ENCODE results near the gene OLIG1.

Gene OLIG1

DNA sequence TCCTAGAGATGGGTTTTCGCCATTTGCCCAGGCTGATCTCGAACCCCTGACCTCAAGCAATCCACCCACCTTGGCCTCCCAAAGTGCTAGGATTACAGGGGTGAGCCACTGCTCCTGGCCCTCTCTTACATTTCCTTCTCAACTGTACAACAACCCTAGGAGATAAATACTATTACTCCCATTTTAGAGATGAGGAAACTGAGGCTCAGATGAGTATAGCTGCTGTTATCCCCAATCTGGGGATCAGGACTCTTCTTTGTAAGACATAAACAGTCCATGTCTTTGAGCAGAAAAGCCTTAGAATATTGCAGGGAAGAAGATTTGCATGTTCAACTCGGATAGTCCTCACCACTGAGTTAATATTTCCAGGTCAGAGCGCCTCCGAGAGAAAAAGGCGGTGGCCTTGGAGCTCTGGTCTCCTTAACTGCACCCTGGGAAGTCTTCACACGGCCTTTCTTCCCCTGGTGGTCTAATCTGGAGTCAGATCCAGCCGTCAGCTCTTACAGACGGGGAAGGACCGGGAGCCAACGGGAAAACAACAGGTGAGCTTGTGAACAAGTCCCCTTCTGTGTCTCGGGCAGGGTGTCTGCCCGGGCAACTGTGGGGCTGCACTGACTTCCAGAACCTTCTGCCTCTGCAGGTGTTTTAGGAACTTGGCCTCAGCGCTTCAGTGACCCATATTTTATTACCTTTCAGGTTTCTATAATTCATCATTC lies 5.9 kb upstream of the OLIG1 start:
- DNase-seq, result no peak

- no peak for DNase-seq
Measured at GRCh38 chr21:33064623-33065390, 5.1 kb upstream of the OLIG1 start.

- no peak for DNase-seq
Measured at GRCh38 chr21:33067043-33067442, 2.9 kb upstream of the OLIG1 start.

- no peak for DNase-seq
Measured at GRCh38 chr21:33067457-33067856, 2.5 kb upstream of the OLIG1 start.

DNA sequence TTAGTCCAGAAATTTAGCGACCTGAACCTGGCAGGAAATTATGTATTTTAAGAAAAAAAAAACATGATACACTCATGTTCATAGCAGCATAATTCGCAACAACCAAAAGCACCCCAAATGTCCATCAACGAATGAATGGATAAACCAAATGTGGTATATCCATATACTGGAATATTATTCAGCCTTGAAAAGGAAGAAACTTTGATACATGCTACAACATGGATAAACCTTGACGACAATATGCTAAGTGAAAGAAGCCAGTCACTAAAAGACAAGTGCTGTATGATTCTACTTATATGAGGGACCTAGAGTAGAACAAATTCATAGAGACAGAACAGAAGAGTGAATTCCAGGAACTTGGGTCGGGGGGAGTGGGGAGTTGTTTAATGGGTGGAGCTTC lies 698 bp upstream of the OLIG1 start:
- DNase-seq, result no peak

GRCh38 chr21:33069645-33069993 lies 322 bp upstream of the OLIG1 start:
- DNase-seq, result no peak

- DNase-seq, result no peak
Measured at GRCh38 chr21:33070744-33070997, 730 bp downstream of the OLIG1 start.

DNA sequence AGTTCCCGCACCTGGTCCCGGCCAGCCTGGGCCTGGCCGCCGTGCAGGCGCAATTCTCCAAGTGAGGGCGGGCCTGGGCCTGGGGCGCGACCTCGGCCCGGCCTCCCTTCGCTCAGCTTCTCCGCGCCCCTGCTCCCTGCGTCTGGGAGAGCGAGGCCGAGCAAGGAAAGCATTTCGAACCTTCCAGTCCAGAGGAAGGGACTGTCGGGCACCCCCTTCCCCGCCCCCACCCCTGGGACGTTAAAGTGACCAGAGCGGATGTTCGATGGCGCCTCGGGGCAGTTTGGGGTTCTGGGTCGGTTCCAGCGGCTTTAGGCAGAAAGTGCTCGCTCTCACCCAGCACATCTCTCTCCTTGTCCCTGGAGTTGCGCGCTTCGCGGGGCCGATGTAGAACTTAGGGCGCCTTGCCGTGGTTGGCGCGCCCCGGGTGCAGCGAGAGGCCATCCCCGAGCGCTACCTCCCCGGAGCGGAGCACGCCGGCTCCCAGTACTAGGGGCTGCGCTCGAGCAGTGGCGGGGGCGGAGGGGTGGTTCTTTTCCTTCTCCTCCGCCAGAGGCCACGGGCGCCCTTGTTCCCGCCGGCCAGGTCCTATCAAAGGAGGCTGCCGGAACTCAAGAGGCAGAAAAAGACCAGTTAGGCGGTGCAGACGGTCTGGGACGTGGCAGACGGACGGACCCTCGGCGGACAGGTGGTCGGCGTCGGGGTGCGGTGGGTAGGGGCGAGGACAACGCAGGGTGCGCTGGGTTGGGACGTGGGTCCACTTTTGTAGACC lies 1.2 kb downstream of the OLIG1 start:
- DNase-seq, result no peak

DNA sequence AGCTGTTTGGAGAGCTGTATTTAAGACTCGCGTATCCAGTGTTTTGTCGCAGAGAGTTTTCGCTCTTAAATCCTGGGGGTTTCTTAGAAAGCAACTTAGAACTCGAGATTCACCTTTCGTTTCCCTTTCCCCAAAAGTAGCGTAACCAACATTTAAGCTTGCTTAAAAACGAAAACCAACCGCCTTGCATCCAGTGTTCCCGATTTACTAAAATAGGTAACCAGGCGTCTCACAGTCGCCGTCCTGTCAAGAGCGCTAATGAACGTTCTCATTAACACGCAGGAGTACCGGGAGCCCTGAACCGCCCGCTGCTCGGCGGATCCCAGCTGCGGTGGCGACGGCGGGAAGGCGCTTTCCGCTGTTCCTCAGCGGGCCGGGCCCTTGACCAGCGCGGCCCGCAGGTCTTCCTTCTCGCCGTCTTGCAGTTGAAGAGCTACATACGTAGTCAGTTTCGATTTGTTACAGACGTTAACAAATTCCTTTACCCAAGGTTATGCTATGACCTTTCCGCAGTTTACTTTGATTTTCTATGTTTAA lies 1.9 kb downstream of the OLIG1 start:
- DNase-seq, result no peak

DNA sequence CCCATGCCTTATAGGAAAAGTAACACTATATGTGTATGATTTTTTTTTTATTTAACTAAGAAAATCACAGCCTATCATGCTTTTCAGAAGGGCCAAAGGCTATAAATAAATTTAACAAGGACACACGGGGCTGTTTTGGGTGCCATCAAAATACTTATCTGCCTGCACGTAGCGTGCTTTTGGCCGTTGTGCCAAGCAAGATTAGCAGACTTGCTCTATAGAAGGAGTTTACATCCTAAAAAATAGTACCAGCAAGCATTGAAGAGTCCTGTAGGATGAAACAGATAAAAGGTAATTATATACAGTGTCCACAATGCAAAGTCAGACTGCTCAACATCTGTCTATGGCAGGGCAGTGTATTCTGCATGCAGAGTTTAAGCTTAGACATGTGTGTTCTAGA lies 3.7 kb downstream of the OLIG1 start:
- no peak for DNase-seq

DNA sequence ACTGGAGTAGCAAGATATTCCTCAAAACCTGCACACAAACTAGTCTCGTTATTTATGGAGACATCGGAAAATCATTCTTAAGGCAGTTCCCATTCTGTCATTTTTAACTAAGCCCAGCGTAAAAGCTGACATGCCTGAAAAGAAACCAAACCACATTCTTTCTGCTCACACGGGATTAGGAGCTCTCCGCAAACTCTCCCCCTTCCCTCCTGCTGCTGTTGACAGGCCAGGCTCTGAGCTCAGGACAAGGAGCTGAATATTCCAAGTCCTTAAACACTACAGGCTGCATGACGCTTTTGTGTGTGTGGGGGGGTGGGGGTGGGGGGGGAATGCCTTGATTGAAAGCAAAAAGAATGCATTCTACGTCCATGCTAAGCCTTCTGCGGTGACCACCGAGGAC lies 5.2 kb downstream of the OLIG1 start:
- DNase-seq, result no peak

GRCh38 chr21:33075596-33076195 lies 5.8 kb downstream of the OLIG1 start:
- no peak for DNase-seq

- no peak for DNase-seq
Measured at GRCh38 chr21:33076600-33077329, 6.8 kb downstream of the OLIG1 start.

GRCh38 chr21:33078907-33079582 lies 9.1 kb downstream of the OLIG1 start:
- DNase-seq, result no peak

GRCh38 chr21:33080376-33080775 lies 10.4 kb downstream of the OLIG1 start:
- no peak for DNase-seq

DNA sequence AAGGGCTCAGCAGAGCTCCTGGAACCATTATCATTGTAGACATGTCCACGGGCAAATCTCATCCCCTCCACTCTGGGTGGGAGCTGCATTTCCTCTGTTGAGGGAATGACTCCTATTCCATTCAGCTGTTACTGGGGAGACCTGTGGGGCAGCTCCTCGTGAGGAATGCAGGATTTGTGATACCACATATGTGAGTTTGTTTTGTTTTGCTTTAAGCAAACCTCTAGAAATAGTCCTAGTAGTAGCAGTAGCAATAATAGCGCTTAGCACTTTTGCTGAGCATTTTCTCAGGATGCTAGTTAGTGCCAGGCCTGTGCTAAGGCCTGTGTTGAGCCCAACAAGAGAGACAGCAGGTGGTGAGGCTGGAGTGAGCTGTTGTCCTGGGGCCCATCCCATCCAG lies 10.8 kb downstream of the OLIG1 start:
- DNase-seq, result no peak

- DNase-seq, result no peak
Measured at GRCh38 chr21:33088384-33088783, 18.4 kb downstream of the OLIG1 start.

DNA sequence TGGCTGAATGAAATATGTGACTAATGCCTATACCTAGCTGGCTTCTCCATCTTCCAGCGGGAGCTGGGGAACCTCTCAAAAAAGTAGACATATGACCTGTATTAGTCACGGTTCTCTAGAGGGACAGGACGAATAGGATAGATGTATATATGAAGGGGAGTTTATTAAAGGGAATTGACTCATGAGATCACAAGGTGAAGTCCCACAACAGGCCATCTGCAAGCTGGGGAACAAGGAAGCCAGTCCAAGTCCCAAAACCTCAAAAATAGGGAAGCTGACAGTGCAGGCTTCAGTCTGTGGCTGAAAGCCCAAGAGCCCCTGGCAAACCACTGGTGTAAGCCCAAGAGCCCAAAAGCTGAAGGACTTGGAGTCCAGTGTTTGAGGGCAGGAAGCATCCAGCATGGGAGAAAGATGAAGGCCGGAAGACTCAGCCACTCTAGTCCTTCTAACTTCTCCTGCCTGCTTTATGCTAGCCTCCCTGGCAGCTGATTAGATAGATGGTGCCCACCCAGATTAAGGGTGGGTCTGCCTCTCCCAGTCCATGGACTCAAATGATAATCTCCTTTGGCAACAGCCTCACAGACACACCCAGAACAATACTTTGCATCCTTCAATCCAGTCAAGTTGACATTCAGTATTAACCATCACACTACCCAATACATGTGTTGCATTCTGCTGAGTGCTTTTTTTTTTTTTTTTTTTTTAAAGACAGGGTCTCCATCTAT lies 19.6 kb downstream of the OLIG1 start:
- DNase-seq, result no peak

- no peak for DNase-seq
Measured at GRCh38 chr21:33096426-33096825, 26.5 kb downstream of the OLIG1 start.

DNA sequence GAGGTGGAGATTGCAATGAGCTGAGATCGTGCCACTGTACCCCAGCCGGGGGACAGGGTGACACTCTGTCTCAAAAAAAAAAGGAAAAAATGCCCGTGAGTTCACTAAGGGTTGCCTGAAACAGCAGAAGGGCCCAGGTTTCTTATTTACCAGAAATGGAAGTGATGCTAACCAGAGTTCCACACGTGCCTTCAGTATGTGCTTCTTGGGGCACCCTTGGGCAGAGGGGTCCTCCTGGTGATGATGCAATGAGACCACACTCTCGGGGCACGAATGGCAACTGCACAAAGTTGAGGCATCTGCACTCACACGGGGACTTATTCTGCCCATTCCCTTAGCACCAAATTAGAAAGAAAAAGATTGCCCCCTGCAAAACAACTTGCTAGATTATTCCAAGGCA lies 29.2 kb downstream of the OLIG1 start:
- DNase-seq, result no peak

DNA sequence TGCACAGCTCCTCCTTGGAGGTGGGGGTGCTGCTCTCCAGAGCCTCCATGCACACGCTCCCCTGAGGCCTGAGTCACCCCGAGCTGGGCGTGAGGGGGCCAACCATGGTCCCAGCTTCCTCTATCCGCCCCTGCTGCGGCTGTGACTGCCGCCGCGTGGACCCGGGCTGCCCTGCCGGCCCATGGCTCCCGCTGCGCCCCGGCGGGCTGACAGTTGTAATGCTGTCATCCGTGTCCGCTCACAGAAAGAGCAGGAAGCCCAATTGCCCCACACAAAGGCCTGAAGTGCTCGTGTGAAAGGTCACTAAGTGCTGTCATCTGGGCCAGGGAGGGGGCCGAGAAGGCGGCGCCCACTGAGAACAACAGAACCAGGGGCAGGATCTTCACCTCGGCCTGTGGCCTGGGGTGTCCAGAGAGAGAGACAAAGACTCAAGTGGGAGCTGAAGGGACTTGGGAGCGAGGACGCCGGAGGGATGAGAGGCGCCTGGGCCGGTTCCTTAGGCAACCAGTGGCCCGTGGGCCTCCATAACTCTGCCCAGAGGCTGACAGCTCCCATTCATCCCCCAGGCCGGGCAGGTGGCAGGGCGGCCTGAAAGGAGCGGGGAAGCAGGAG lies 31.5 kb downstream of the OLIG1 start:
- no peak for DNase-seq

Measured in activated CD4-positive, CD25-positive, alpha-beta regulatory T cell treated with anti-CD3 and anti-CD28 coated beads, Interleukin-2, amount 50 U/mL, for 72 hours (primary cell).